A673 (cell line): ENCODE data around the gene SOX14.

Experiments
- EZH2 ChIP-seq: fragments of 200-600 bp; sonication (generic); IDR thresholded peaks from 2 replicates; pipeline ENCODE4 v1.6.1; 2017; ENCODE audit warnings: borderline replicate concordance, low read depth, mild to moderate bottlenecking, mixed read lengths, antibody characterized with exemption, low read length; ENCODE audit not compliant: poor library complexity, severe bottlenecking
- TF ChIP-seq, protein P1 (sequence below): fragments of 300-800, 200-600 bp; sonication (generic); conservative IDR thresholded peaks from 2 replicates; pipeline ENCODE4 v1.5.1; 2017; ENCODE audit warnings: low read depth, mild to moderate bottlenecking, antibody characterized with exemption, low read length, moderate library complexity, mixed read lengths

- TF ChIP-seq, protein P1, sequence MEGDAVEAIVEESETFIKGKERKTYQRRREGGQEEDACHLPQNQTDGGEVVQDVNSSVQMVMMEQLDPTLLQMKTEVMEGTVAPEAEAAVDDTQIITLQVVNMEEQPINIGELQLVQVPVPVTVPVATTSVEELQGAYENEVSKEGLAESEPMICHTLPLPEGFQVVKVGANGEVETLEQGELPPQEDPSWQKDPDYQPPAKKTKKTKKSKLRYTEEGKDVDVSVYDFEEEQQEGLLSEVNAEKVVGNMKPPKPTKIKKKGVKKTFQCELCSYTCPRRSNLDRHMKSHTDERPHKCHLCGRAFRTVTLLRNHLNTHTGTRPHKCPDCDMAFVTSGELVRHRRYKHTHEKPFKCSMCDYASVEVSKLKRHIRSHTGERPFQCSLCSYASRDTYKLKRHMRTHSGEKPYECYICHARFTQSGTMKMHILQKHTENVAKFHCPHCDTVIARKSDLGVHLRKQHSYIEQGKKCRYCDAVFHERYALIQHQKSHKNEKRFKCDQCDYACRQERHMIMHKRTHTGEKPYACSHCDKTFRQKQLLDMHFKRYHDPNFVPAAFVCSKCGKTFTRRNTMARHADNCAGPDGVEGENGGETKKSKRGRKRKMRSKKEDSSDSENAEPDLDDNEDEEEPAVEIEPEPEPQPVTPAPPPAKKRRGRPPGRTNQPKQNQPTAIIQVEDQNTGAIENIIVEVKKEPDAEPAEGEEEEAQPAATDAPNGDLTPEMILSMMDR, result no peak
- TF ChIP-seq EZH2, result no peak
Measured at GRCh38 chr3:137812023-137812422, 47.9 kb downstream of the SOX14 start.
